NCI-H510A (cell line): ENCODE data around the gene CTIF.
A peak's percentile ranks its signal among the peaks of the same experiment; 100 is the strongest.
"Not testable (repeated sequence)": the region's sequence is repeated elsewhere in the genome, so short reads cannot be mapped to it uniquely, and the experiment has no call there.

Experiments
- DNase-seq: peaks from one replicate; lab custom pipeline; 2025; lab: John Stamatoyannopoulos, UW

Gene CTIF

DNA sequence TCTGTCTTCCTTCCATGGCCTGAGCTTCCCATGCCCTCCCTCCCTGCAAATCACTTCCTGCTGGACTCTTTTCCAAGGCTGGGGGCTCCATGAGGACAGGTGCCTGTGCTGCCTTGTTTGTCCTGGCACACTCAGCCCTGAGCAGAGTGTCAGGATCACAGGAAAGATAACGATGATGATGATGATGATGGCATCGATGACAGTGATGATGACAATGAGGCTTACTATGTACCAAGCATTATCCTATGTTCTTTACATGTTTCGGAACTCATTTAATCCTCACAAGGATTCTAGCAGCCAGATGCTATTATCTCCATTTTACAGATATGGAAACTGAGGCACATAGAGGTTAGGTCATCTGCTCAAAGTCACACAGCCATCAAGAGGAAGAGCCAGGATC, 170.0 kb downstream of the CTIF start:
- no peak for DNase-seq

DNA sequence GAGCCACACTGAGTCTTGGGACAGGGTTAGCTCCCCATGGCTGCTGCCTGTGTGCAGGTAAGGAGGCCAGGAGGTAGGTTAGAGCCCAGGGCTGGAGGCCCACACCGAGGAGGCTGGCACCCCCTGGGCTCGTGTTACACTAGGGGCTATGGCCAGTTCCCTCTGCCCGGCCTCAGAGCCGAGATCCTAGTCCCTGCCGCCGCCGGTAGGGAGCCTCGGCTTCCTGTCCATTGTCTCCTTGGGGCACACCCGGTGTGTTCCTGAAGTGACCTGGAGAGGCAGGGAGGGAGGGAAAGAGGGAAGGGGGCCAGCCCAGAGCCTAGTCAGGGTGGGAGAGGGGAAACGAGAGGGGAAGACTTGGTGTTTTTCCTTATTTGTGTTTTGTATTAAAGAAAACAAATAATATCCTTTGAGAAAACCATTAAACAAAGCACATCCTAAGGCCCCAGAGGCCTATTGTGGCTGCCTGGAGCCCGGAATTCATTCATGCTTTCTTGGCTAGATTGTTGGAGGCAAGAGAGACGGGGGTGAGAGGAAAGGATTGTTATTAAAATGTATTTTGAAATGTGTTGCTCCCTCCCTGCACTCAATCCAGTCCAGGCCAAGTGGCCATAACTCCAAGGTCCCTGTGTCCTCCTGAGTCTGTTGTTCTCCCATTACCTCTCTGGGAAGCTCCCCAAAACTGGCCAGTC, 170.7 kb downstream of the CTIF start:
- no peak for DNase-seq

DNA sequence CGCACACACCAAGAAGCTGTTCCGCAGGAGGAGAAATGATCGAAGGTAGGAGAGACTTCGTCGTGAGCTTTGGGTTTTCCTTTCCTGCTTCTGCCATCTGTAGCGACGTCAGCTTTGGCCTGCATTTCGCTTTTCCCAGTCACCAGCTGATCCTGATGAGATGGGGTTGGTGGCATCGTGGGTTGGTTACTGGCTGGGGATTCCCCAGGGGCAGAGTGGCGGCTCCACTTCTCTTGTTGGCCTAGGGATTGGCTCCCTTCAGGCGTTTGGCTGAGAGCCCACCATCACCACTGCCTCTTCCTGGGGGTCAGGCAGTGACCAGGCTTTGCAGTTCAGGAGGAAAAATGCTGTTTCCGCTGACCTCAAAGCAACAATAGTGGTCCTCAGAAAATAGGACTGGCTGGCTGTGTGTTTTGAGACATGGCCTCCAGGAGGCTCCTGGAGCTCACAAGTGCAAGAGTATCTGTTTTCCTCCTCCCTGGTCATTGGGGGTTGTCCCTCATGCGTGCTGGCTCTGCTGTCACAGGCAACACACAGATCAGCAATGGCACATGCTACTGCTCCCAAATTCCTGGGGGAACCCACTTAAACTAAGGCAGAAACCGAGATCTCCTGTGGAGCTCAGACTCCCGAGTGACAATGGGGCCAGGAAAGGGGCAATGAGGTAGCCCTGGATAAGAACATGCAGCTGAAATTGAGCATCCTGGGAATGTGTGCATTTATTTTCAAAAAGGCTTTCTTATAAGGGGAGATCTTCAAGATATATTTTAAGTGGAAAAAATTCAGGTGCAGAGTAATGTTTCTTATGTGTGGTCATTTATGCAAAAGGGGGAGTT, 173.0 kb downstream of the CTIF start:
- DNase-seq = peak; percentile 4

DNA sequence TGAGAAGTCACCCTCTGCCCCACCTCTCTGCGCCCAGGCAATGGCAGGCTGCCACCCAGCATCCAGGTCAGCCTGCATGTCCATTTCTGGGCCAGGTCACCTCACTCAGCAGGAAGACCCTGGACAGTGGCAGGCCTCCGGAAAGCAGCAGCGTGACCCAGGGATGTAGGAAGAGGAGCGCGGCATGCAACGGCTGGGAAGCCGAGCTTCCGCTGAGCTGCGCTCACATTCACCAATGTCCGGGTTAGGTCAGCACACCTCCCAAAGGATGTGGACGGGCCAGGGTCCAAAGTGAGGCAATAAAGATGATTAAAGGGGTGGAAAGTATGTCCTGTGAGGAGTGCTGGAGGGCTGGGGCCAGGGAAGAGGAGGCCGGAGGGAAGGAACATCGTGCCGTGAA, 174.5 kb downstream of the CTIF start:
- no peak for DNase-seq

DNA sequence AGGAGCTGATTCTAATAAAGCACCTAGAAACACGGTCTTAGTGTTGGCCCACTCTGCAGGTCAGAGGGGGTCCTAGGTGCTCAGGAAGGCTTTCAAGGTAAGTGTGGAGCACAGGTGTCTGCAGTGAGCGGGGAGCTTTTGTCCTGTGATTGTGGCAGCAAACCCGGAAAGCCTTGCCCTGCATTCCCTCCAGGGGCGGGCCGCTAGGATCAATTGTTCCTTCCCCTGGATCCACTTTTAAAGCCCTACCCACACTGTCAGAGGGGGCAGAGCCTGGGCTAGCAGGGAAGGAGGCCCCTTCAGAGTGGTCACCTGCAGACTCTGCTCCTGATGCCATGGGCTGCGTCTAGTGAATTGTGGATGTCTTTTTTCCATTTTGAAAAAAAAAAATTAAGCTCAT, 176.0 kb downstream of the CTIF start:
- no peak for DNase-seq

DNA sequence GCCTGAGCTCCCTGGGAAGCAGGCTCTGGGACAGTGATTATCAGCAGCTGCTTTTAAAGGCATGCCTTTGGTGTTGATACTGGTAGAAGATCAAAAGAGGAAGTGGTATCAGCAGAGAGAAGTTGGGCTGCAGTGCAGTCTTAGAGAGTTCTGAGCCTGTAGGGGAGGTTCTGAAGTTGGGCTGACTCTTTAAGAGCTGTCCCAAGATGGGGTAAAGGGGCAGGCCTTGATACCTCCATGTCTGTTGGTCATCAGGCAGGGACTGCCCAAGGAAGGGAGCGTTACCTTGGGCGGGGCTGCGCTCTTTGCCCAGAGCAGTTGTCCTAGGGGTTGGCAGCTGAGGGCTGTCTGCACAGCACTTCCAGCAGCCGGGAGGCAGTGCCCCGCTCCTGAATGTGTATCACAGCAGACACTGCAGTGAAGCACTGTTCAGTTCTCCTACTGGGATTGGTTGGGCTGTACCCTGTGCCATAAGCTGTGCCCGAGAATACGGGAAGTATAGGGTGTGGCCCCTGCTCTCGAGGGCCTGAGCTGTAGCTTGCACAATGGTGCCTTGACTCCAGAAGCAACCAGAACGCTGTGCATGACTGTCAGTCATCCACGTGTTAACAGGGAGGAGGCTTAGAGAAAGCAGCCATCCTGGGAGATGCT, 177.0 kb downstream of the CTIF start:
- DNase-seq = no peak

DNA sequence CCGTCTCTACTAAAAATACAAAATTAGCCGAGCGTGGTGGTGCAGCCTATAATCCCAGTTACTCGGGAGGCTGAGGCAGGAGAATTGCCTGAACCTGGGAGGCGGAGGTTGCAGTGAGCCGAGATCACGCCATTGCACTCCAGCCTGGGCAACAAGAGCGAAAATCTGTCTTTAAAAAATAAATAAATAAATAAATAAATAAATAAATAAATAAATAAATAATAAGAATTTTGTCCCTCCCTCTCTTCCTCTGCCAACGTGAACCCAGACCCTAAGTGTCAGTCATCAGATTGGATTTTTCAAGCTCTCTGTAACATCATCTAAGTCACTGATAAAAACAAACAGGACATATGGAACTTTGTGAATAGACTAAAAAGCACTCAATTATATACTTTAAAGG, 178.4 kb downstream of the CTIF start:
- DNase-seq = not testable (repeated sequence)

DNA sequence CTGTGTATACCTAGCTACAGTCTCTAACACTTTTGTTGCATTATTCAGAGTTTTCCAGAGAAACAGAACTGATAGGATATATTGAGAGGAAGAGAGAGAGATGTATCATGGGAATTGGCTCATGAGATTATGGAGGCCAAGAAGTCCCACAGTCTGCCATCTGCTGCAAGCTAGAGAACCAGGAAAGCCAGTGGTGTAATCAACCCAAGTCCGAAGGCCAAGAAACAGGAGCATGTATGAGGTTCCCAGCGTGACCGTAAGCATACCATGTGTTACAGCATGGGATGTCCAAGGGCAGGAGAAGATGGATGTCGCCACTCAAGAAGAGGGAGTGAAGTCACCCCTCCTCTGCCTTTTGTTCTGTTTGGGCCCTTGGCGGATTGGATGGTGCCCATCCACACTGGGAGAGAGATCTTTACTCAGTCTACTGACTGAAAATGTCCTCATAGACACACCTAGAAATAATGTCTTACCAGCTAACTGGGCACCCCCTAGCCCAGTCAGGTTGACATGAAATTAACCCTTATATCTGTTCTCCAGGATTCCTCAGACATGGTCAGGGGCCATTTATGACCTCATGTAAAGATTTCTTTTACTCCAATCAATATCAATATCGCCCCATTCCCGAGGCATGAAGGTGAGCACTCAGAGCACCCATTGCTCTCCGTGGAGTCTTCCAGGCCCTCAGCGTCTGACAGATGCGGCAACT, 179.6 kb downstream of the CTIF start:
- no peak for DNase-seq

DNA sequence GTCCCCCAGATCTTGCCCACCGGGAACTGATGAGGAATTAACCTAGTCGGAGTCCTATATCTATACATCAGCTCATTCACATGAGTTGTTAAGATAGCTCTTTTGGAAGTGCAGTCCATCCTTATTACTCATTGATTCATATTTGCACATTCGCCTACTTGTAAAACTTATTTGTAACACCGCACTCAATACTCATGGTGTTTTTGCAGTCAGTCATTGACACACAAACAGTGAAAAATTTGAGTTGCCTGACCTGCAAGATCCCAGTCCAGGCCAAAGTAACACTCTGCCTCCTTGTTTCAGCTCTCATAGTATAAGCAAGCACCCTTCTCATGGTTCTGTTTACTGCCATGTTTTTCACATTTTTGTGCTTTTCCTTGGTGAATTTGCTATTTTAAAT, 180.6 kb downstream of the CTIF start:
- no peak for DNase-seq

DNA sequence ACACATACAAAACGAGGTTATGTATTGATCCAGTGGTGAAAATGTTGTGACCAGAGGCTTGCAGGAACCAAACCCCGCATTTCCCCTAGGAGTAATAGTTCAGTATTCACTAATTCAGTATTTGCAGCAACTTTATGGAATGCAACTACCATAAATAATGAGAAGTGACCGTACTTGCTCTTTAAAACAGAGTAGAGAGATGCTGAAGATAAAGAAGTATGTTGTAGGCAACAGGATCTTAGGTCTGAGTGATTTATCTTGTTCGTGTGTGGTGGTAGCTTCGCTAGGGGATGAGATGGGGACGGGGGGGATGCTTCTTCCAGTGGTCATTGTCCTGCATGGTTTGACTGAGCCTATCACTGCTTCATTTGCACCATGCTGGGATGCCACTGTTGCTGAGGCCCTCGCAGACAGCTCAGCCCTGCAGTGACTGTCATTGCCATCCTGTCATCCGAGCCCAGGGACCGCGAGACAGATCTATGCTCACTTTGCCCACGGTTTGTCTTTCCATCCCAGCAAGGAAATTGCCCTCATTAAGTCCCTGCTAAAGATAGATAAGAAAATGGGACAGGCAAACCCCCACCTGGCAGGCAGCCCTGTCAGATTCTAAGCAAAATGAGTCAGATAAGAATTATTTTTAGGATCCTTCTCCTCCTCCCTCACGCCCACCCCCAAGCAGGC, 181.3 kb downstream of the CTIF start:
- DNase-seq = no peak

DNA sequence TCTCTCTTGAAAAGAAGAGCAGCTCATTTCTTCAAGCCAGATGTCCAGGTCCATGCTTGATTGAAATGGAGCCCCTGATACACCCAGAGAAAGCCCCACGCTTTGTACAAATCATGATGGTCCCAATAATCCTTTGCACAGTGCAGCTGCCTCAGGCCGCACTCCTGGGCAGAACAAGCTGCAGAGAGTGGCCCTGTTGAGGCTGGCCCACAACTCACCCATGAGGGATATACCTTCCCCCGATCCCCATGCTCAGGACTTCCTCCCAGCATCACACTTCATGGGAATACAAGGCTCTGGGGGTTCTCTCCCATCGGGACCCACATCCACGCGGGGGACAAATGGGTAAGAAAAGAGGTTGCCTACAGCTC, 181.8 kb downstream of the CTIF start:
- no peak for DNase-seq

DNA sequence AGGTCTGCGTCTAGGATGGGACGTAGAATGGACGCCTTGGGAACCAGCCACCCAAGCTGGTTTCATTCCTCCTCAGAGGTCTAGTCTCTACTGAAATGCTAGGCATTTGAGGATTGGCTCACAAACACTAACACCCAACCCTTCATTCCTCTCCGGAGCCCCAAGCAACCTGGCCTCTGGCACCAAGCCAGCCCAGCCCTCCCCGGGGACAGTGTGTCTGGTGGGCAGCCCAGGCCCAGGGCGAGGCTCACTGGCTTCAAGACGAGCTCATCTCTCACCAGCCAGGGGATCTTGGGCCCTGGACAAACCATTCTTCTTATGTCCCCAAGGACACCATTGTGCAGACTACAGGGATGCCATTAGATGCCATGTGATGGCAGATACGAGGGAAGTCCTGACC, 182.5 kb downstream of the CTIF start:
- no peak for DNase-seq

DNA sequence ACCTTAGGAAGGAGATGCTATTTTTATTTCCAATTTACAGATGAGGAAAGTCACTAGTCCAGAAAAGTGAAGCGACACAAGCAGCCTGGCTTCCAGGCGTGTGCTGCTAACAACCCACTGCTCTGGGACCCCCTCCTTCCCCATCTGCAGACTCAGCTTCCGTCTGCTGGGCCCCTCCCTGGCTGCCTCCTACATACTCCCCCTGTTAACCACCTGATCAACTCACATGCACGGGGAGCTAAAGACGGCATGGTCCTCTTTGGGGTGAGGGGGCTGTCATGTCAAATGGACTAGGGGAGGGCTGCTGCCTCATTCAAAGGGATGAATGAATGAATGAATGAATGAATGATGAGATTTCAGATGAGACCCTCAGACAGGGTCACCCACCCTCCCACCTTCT, 184.2 kb downstream of the CTIF start:
- DNase-seq = no peak

DNA sequence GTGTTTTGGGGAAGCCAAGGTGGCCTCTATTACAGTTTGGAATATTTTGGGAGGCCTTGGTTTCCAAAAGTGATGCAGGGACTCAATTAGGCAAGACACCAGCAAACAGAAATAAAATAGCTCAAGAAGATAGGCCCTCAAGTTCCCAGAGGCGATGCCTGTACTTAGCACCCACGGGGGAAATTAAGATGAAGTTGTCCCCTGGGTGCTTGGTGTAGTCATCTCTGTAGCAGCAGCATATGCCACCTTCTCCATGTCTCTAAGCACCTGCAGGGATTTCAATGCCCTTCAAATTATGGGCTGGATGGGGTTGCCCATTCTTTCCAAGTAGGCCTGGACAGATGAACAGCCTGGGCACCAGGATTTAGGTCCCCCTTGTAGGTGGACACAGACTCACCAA, 185.0 kb downstream of the CTIF start:
- DNase-seq = no peak

DNA sequence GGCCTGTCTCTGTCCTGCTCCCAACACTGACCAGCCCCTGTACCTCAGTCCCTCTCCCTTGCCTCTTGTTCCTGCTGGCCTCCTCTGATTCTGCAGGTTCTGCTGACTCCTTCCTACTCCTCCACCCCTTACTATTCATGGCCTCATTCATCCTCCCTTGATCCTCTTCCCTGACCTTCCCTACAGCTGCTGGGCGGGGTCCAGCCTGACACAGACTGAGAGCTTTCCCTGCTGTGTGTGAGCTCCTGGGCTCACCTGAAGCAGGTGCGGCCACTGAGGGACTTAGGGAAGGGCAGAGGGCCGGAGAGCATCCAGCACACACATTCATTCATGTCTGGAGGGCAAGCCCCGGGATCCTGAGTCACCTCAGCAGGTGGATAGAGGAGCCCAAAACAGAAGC, 185.6 kb downstream of the CTIF start:
- no peak for DNase-seq

DNA sequence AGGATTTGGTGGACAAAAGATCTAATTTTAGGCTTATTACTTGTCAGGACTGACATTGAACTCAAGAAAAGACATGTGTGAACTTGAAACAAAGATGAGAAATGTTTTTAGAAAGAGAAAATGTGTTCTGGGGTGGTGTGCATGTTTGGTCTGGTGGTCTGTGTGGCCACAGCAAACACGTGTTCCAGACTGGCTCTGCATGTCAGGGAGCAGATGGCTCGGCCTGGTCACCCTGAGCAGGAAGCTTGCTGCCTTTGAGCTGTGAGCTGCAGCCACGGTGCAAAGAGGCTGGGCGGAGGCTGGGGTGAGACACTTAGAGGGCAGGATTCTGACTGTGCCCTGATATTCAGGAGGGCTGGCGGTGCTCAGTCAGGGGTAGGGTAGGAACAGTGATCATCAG, 186.1 kb downstream of the CTIF start:
- no peak for DNase-seq

DNA sequence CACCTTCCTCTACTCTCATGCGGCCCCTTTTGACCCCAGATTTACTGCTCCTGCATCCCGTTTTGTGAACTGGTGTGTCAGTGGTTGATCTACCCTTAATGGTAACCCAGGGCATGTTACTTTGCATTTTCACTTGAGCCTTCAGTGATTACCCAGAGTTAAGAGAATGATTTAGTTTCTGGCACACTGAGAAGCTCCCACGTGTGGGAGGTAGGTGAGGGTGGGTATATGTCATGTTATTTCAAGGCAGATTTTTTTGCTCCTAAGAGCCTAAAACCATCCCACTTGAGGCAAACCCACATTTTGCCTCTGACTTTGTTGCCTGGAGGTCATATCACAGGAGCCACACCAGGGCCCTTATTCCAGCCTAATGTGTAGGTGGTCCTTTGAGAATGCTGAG, 186.7 kb downstream of the CTIF start:
- DNase-seq = no peak

DNA sequence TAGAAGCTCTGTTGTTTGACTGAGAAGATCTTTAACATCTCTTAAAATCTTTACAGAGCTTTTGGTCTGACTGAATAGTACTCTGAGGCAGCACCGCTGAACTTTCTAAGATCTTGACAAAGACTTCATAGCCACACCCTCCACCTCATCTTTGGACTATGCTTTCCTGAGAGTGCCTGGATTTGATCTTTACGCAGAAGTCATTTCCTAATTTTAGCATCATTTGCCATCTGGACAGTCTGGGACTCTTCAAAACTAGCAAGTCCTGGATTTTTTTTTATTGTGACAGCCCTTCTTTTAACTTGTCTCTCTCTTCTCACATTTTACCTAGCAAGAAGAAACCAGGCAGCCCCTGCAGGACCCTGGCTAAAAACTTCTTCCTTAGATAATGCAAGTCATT, 188.8 kb downstream of the CTIF start:
- no peak for DNase-seq

DNA sequence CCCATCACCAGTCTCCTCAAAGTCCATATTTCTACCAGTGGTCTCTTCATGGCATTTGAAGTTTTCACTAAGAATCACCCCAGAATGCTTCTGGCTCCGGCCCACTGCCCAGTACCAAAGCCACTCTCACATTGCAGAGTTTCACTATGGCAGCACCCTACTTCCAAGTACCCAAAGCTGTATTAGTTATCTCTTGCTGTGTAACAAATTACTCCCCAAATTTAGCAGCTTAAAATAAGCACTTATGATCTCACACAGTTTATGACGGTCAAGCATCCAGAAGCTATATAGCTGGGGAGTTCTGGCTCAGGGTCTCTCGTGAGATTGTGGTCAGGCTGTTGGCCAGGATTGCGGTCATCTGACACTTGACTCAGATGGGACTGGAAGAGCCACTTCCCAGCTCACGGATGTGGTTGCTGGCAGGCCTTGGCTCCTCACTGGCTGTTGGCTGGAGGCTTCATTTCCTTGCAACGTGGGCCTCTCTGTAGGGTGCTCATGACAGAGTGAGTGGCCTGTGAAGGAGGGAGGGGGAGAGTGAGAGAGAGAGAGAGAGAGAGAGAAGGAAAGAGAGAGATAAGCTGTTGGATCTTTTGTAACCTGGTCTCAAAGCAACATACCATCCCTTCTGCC, 189.5 kb downstream of the CTIF start:
- DNase-seq = no peak

DNA sequence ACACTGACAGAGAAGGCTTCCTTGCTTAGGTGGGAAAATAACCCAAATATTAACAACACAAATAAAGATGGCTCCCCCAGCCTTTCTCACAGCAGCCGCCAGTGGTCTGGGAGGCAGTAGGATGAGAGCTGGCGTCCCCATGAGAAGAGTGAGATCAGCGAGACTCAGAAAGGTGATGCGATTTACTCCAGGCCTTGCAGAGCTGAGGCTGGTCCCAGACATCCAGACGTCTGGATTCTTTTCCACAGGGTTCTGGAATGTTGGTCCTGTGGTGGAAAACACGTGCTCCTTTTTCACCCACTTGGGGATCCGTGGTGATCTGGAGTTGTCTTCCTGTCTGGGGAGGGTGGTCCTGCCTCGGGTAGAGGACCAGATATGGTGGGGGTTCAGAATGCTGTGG, 190.6 kb downstream of the CTIF start:
- no peak for DNase-seq

DNA sequence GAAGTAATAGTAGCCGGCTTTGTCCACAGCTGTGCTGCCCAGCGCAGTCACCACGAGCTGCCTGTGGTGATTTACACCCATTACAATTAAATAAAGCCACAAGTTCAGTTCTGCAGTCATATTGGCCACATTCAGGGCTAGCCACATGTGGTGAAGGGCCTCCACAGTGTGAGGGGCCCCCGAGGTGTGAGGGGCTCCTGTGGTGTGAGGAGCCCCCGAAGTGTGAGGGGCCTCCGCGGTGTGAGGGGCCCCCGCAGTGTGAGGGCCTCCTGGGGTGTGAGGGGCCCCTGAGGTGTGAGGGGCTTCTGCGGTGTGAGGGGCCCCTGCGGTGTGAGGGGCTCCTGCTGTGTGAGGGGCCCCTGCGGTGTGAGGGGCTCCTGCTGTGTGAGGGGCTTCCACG, 191.2 kb downstream of the CTIF start:
- DNase-seq = no peak
